DND-41 (cell line): ENCODE measurements around the gene ASB8.

Experiments
- CTCF ChIP-seq: IDR thresholded peaks from 2 replicates; pipeline ENCODE4 v1.5.1; 2012; ENCODE audit warnings: borderline replicate concordance, low read length, moderate library complexity, mild to moderate bottlenecking; ENCODE audit not compliant: poor library complexity, severe bottlenecking; ENCODE audit errors: extremely low read depth
- EZH2 ChIP-seq: IDR thresholded peaks from 3 replicates; pipeline ENCODE4 v1.6.1; 2012; ENCODE audit warnings: borderline replicate concordance, low read depth, mild to moderate bottlenecking, moderate library complexity, low read length, inconsistent platforms; ENCODE audit not compliant: severe bottlenecking

GRCh38 chr12:48157889-48158370 is 615 bp upstream of the ASB8 start:
- no peak for TF ChIP-seq CTCF
- TF ChIP-seq EZH2 = no peak
